Type B pancreatic cell (in vitro differentiated cells): ENCODE data around the gene TERC. TPM values are rescaled to one million over a fixed set of nuclear protein-coding genes. Genes with fewer than 3 reads are reported as not detected.

ENCODE experiments used
- DNase-seq: peaks from one replicate; pipeline ENCODE4 v3.0.0; 2021; ENCODE audit warnings: mixed read lengths; ENCODE audit not compliant: unreplicated experiment; ENCODE audit errors: extremely low spot score
- H3K27ac Mint-ChIP-seq: 2 replicates; pipeline ENCODE4 v1.8.0; 2021; ENCODE audit warnings: mild to moderate bottlenecking, mixed read lengths
- H3K27me3 Mint-ChIP-seq: 2 replicates; pipeline ENCODE4 v1.8.0; 2021; ENCODE audit warnings: mixed read lengths
- H3K36me3 Mint-ChIP-seq: 2 replicates; pipeline ENCODE4 v1.8.0; 2021; ENCODE audit warnings: mixed read lengths
- H3K4me1 Mint-ChIP-seq: one replicate; pipeline ENCODE4 v1.8.0; 2021; ENCODE audit warnings: mixed read lengths; ENCODE audit not compliant: unreplicated experiment
- H3K4me3 Mint-ChIP-seq: 2 replicates; pipeline ENCODE4 v1.8.0; 2021; ENCODE audit warnings: mild to moderate bottlenecking, mixed read lengths
- H3K9me3 Mint-ChIP-seq: 2 replicates; pipeline ENCODE4 v1.8.0; 2021; ENCODE audit warnings: mixed read lengths
- total RNA-seq: library from RNA; stranded (reverse); gene quantifications from 2 replicates; pipeline ENCODE4 v1.2.1, GENCODE V29; 2021; ENCODE audit warnings: low replicate concordance
- TF ChIP-seq, protein P1 (sequence below): fragments of 200-600 bp; sonication (generic); conservative IDR thresholded peaks from 2 replicates; pipeline ENCODE4 v1.5.0; 2021; ENCODE audit warnings: antibody characterized with exemption, mild to moderate bottlenecking

TERC gene
- total RNA-seq, 1 donor from 2014 or later = 11.7 TPM

DNA sequence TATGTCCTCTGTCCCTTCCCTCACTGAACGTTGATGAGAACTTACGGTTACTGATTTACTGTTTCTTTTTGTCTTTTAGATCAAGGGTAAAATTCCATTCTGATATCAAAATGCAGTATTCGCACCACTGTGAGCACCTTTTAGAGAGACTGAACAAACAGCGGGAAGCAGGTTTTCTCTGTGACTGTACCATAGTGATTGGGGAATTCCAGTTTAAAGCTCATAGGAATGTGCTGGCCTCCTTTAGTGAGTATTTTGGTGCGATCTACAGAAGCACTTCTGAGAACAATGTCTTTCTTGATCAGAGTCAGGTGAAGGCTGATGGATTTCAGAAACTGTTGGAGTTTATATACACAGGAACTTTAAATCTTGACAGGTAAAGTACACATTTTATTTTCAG lies 9.3 kb upstream of the TERC start:
- H3K4me3 Mint-ChIP-seq = peak overlapping the region; percentile 100
- TF ChIP-seq, protein P1, sequence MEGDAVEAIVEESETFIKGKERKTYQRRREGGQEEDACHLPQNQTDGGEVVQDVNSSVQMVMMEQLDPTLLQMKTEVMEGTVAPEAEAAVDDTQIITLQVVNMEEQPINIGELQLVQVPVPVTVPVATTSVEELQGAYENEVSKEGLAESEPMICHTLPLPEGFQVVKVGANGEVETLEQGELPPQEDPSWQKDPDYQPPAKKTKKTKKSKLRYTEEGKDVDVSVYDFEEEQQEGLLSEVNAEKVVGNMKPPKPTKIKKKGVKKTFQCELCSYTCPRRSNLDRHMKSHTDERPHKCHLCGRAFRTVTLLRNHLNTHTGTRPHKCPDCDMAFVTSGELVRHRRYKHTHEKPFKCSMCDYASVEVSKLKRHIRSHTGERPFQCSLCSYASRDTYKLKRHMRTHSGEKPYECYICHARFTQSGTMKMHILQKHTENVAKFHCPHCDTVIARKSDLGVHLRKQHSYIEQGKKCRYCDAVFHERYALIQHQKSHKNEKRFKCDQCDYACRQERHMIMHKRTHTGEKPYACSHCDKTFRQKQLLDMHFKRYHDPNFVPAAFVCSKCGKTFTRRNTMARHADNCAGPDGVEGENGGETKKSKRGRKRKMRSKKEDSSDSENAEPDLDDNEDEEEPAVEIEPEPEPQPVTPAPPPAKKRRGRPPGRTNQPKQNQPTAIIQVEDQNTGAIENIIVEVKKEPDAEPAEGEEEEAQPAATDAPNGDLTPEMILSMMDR = no peak
- DNase-seq = no peak
- H3K27ac Mint-ChIP-seq = peak overlapping the region; percentile 99
- peaks cover 29% of the 10 kb centered on the region for H3K4me1 Mint-ChIP-seq
- H3K36me3 Mint-ChIP-seq = peaks cover 27% of the 10 kb centered on the region
- peaks cover 12% of the 10 kb centered on the region for H3K27me3 Mint-ChIP-seq
- H3K9me3 Mint-ChIP-seq = no peaks in the 10 kb centered on the region

DNA sequence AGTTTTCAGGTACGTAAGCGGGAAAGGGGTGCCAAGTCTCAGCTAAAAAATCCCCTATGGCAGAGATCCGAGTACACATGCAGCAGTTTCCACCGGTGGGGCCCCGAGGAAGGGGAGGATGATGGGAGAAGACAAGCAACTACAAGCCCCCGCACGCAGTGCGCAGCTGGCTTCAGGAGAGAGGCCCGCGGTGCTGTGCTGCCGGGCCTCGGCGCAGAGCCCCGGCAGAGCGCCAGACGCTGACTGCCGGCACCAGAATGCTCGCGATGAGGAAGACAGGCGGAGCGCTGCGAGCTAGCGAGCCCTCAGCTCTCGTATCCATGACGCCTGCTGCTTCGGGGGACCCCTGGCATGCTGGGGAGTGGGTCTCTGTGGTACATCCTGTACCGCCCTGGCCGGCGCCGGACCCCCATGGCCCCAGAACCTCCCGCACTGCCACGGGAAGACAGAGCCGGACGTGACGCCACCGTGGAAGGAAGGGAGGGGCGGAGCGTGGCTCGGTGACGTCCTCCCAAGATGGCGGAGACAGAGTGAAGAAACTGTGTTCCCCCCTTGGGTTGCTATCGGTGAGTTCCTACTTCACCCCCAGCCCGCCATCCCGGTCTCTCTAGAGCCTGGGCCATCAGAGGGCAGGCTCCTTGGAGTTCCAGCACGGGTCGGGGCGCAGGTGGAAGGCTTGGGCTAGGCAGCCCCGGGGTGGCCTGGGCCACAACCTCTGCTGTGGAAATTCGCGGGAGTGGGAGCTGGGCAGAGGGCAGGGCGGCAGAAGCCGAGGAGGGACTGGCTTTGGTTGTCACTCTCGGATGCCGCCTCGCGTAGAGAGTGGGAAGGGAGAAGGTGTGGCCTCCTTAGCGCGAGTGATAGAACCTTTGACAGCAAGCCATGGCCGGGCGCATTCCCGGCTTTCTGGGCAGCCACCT lies 8.3 kb upstream of the TERC start, which contains the start of gene MYNN:
Gene MYNN, plus strand, starts transcription at position 500 of the 920 bp plus-strand sequence. CDS start 900 bp downstream, outside the sequence.
- Mint-ChIP-seq H3K36me3 (peaks cover 21% of the 10 kb centered on the region), H3K27me3 (peaks cover 12% of the 10 kb centered on the region), H3K9me3 (no peaks in the 10 kb centered on the region), H3K4me3 (peak within 1 kb of the TSS; percentile 100), H3K4me1 (peaks cover 29% of the 10 kb centered on the region), H3K27ac (peak within 1 kb of the TSS; percentile 99)
- DNase-seq = peak; percentile 89
- TF ChIP-seq, protein P1 = no peak

DNA sequence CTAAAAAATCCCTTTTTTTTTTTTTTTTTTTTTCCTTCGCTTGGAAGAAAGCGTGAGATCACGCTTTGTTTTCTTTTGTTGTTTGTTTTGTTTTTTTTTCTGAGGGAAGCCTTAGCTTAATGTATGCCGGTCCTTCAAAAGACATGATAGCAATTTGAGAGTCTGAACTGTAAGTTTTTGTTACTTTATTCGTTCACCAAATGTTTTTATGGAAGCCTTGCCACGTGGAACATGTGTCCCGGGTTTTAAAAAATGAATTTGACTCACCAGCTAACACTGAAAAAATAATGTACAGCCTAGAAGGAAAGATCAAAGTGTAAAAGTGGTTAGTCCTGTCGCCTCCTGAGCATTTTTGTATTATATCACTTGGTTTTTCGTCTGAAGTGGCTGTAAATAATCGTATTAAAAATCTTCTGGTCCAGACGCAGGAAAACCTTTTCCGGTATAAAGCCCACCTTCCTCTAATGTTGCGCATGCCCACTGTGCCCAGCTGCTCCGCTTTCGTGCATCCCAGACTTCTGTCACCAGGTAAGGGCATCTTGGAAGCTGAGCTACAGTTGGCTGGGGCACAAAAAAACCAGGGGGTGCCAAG lies 7.5 kb upstream of the TERC start:
- no peak for DNase-seq
- Mint-ChIP-seq H3K4me3 (peak overlapping the region; percentile 100), H3K4me1 (peaks cover 29% of the 10 kb centered on the region), H3K9me3 (no peaks in the 10 kb centered on the region), H3K27me3 (peaks cover 12% of the 10 kb centered on the region), H3K36me3 (peaks cover 19% of the 10 kb centered on the region), H3K27ac (peak overlapping the region; percentile 99)
- TF ChIP-seq, protein P1 = no peak

DNA sequence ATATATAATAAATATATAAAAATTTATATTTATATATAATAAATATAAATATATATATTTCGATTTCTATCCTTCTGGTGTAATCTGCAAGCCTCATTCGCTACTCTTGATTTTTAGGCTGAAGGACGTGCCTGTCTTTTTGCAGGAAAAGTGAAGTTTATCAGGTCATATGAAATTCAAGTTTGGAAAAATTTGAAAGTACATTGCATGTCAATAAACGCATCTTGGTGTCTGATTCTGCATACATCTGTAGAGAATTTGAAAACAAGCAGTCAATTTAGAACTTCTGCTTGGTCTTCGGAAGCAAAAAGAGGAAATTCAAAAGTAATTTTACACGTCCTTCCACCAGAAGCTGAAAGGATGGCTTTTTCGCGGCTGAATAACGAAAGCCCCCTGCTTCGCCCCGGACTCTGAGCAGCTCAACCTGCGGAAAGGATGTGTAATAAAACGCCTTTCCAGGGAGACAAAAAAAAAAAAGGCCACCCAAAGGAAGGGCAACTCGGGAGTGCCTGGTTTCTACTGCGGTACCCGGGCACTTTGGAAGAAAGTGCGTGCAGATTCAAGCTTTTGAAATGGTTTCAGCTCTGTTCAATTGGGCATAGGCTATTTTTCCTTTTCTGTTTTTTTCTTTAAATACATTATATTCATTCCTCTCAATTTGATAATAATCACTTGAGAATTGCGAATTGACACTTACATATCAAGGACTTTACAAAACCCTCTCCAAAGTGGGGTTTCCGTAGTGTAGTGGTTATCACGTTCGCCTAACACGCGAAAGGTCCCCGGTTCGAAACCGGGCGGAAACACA lies 6.8 kb upstream of the TERC start:
- Mint-ChIP-seq H3K36me3 (peaks cover 13% of the 10 kb centered on the region), H3K27me3 (peaks cover 12% of the 10 kb centered on the region), H3K4me3 (peak overlapping the region; percentile 100), H3K4me1 (peaks cover 29% of the 10 kb centered on the region), H3K27ac (peak overlapping the region; percentile 99), H3K9me3 (peaks cover under 1% of the 10 kb centered on the region)
- TF ChIP-seq, protein P1 = no peak
- no peak for DNase-seq
